HL-60/S4 treated with phorbol 12-myristate 13-acetate at 8.2 ng/mL for 4 days and 3 days (cell line): ENCODE results near the gene ZNF860.
"Not testable (repeated sequence)": the region's sequence is repeated elsewhere in the genome, so short reads cannot be mapped to it uniquely, and the experiment has no call there.

Experiments used
- in situ Hi-C: fragments of 300-500 bp; cut with MboI; formaldehyde crosslinking; loops from 2 replicates; pipeline ENCODE4 v1.15.0; 2022; ENCODE audit warnings: low sequenced_read_pairs

The ZNF860 gene

DNA sequence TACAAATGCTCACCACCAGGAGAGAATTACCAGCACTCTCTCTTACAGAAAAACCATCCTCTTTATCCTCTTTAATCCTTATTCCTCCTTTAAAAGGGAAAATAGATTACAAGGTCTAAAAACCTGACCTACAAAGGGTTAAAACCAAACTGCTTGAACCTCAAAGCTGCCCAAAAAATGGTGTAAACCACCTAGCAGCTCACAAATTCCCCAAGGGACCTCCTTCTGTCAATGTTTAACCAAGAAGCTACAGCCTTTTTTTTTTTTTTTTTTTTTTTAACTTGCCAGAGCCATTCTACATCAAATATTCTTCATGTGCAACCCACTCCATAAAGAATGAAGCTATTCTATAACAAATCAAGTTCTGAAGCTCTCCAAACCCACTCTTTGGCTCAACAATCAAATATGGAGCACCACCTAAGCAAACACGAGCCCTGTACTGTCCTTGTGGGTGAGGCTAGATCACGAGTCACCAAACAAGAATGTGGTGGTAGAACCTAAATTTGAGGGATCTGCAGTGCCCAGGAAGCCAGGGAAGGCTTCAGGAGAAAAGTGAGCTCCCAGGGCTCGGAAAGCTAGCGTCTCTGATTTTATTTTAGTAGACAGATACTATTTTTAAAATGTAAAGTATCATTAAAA, 20.6 kb upstream of the ZNF860 start:
- in situ Hi-C loops = no loop called here

GRCh38 chr3:31962801-31963205, 18.7 kb upstream of the ZNF860 start:
- in situ Hi-C loops = no loop called here

GRCh38 chr3:31966978-31967591, 14.5 kb upstream of the ZNF860 start:
- in situ Hi-C loops = no loop called here

DNA sequence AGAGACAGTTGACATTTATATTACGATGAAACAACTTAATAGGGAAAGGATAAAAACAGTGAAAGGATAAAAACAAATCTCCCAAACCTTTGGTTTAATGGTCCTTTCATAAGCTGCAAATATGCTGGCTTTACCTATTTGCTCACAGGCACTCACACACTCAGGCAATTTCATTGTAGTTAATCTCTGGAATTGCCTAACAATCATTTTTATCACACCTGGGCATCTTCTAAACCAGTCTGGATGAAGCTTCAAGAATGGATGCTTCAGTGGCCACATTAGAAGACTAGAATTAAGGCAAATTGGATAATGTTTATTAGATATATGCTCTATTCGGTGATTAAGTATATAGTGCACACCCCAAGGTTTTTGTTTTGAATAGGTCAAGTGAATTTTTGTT, 14.0 kb upstream of the ZNF860 start:
- in situ Hi-C loops = no loop called here

- in situ Hi-C loops = no loop called here
Observed at GRCh38 chr3:31968369-31968926, 13.1 kb upstream of the ZNF860 start.

GRCh38 chr3:31968927-31969418, 12.6 kb upstream of the ZNF860 start:
- in situ Hi-C loops = no loop called here

DNA sequence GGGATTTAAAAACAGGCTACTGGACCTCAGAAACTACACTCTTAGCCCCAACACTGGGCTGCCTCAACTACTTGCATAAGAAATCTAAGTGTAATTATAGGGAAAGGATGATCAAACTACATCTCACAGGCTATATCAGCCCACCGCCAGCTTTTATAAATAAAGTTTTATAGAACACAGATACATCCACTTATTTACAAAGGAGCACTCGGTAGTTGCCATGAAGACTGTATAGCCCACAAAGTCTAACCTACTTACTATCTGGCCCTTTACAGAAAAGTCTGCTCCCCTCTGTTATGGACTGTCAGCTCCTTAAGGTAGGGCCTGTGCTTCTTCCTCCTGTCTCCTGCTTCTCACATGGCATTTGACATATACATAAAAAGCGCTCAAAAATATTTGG, 9.9 kb upstream of the ZNF860 start:
- in situ Hi-C loops = no loop called here

DNA sequence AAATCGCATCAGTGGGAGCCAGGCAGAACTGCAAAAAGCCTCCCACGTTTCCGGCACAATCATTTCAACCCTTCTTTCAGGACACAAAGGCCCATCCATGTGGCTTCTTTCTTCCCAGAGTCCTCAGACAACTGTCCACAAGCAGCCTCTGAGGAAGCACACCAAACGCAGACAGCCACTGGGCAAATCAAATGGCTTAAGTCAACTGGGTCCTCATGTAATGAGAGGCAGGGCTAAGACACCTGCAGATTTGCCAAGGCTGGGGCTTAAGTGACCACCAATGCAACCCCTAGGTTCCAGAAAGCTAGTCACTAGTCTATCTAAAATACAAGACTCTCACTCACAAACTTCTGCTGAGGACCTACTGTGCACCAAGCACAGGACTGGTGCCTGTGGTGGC, 8.5 kb upstream of the ZNF860 start:
- in situ Hi-C loops = no loop called here

DNA sequence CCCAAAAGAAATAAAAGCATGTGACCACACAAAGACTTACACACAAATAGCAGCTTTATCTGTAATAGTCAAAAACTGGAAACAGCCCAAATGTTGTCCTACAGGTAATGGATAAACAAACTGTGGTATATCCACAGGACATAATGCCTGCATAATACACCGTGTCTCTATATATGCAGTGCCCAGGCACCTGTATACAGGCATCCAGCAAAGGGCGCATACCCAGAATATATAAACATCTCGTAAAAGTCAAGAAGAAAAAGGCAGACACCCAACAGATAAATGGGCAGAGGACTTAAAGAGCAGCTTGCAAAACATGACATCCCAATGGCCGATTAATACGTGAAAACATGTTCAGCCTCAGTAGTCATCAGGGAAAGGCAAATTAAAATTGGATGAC, 7.7 kb upstream of the ZNF860 start:
- in situ Hi-C loops = no loop called here

- in situ Hi-C loops = no loop called here
Observed at GRCh38 chr3:31974471-31974870, 7.1 kb upstream of the ZNF860 start.

GRCh38 chr3:31974964-31975363, 6.6 kb upstream of the ZNF860 start:
- in situ Hi-C loops = no loop called here

GRCh38 chr3:31976302-31976701, 5.2 kb upstream of the ZNF860 start:
- in situ Hi-C loops = no loop called here

DNA sequence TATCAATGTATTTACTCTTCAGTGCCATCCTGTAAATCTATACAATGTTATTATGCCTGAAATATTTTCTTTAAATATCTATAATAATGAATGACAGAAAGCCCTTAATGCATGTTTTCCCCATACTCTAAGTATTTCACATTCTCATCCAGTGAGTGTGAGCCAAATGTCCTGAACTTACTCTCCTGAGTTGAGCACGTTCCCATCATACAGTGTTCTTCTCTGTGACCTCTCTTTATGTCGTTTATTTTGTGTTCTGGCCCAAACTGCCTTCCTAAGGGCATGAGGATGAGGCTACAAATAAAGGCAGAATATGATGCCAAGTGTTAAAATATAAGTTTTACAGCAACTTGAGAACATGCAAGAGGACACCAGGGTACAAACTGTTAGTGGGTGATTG, 3.8 kb upstream of the ZNF860 start:
- in situ Hi-C loops = no loop called here

- in situ Hi-C loops = no loop called here
Observed at GRCh38 chr3:31978553-31978952, 3.0 kb upstream of the ZNF860 start.

GRCh38 chr3:31979001-31979697, 2.4 kb upstream of the ZNF860 start:
- in situ Hi-C loops = no loop called here

DNA sequence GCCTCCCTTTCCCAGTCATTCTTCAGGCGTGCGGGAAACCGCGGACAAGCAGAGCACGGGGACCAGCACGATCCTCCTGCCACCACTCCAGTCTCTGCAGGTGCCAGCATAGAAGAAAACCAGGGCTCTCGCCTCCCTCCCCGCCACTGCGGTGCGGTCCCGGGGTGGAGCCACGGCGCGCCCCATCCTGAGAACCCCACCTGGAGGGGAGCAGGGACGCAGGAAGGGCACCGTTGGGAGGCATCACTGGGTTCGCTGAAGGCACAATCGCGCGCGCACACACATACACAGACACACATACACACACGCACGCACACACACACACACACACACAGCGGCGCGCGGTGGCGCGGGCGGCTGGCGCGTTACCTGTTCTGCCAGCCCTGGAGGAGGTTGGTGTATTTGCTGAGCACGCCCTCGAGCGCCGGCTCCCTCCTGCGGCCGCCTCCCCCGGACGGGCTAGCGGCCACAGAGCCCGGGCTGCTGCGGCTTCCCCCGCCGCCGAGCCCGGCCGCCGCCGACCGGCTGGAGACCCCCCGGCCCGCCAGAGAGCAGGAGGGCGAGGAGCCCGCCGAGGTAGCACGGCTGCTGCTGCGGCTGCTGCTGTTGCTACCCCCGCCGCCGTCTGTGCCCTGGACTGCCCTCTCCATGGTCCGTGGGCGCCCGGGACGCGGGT, 882 bp upstream of the ZNF860 start:
- in situ Hi-C loops = no loop called here

GRCh38 chr3:31984321-31984720, 2.8 kb downstream of the ZNF860 start:
- in situ Hi-C loops = no loop called here

- in situ Hi-C loops = no loop called here
Observed at GRCh38 chr3:31985831-31986230, 4.3 kb downstream of the ZNF860 start.

DNA sequence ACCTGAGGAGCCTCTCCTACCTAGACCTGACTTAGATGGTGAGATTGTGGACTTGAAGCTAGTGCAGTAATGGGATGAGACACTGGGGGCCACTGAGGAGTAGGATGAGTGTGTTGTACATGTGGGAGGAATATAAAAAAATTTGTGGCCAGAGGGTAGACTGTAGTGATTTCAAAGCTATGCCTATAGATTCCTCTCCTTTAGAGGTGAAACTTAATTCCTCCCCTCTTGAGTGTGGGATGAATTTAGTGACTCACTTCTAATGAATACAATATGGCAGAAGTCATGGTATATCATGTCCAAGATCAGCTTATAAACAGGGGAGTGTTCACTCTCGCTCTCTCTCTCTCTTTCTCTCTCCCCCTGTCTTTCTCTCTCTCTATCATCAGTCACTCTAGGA, 6.7 kb downstream of the ZNF860 start:
- in situ Hi-C loops = no loop called here

- in situ Hi-C loops = not testable (repeated sequence)
Observed at GRCh38 chr3:31992995-31993394, 11.4 kb downstream of the ZNF860 start.

- in situ Hi-C loops = no loop called here
Observed at GRCh38 chr3:31993843-31994242, 12.3 kb downstream of the ZNF860 start.
